Colonic mucosa (tissue), 4 donors: ENCODE results near the gene KRTAP10-10. TPM values are rescaled to one million over a fixed set of nuclear protein-coding genes. Genes with fewer than 3 reads are reported as not detected.

Experiments used
- DNase-seq: peaks from one replicate; pipeline ENCODE4 v3.0.0-alpha.2; 2020
- H3K27ac ChIP-seq: fragments of 200-600 bp; one replicate; pipeline ENCODE4 v1.8.0; 2021
- H3K27me3 ChIP-seq: fragments of 200-600 bp; one replicate; pipeline ENCODE4 v1.8.0; 2021
- H3K36me3 ChIP-seq: fragments of 200-600 bp; one replicate; pipeline ENCODE4 v1.8.0; 2021
- H3K4me1 ChIP-seq: fragments of 200-600 bp; one replicate; pipeline ENCODE4 v1.8.0; 2021; ENCODE audit warnings: mild to moderate bottlenecking
- H3K4me3 ChIP-seq: fragments of 200-600 bp; one replicate; pipeline ENCODE4 v1.8.0; 2021
- H3K9ac ChIP-seq, 2 donors: one replicate each; pipeline ENCODE4 v1.7.0; 2013; ENCODE audit warnings: control low read depth in 2 of 2, low read depth in 2 of 2, low read length in 2 of 2
- H3K9me3 ChIP-seq: fragments of 200-600 bp; one replicate; pipeline ENCODE4 v1.8.0; 2021
- CTCF ChIP-seq: fragments of 200-600 bp; IDR thresholded peaks from one replicate; pipeline ENCODE4 v1.8.0; 2022; ENCODE audit warnings: antibody characterized with exemption, mild to moderate bottlenecking
- intact Hi-C: fragments of 100-400 bp; cut with DNase I; formaldehyde crosslinking; loops from one replicate; pipeline ENCODE4 v1.14.1; 2022
- total RNA-seq, 2 donors: library from RNA; stranded (reverse); fragmentation: NEBNext Ultra II Directional in 1 of 2; extraction: Animal tissue kit (Norgen Biotek cat#: 25700) in 1 of 2; gene quantifications; one replicate each; pipeline ENCODE4 v1.2.1, GENCODE V29; 2021
- donor health status: healthy.
- donor health status: DM: no; HTN: no; CAD: no.
- donor health status: DM: no; HTN: no; CAD: no.

KRTAP10-10 gene
- total RNA-seq, 2 donors from 2014 or later = not detected

- no peak overlapping the region for H3K4me3 ChIP-seq
- no peaks in the 10 kb centered on the region for H3K4me1 ChIP-seq
- no peak for TF ChIP-seq CTCF
- intact Hi-C loops = no loop called here
- H3K9me3 ChIP-seq = no peaks in the 10 kb centered on the region
- no peak overlapping the region for H3K9ac ChIP-seq
- H3K27ac ChIP-seq = no peak overlapping the region
- no peak for DNase-seq
- H3K27me3 ChIP-seq = no peaks in the 10 kb centered on the region
- H3K36me3 ChIP-seq = no peaks in the 10 kb centered on the region
These were observed 11.6 kb downstream of the KRTAP10-10 start for GRCh38 chr21:44648557-44649311.

GRCh38 chr21:44649521-44650100 lies 12.5 kb downstream of the KRTAP10-10 start:
- Histone ChIP-seq H3K4me3 (no peak overlapping the region), H3K9ac (no peak overlapping the region), H3K9me3 (no peaks in the 10 kb centered on the region), H3K4me1 (no peaks in the 10 kb centered on the region), H3K36me3 (no peaks in the 10 kb centered on the region), H3K27me3 (no peaks in the 10 kb centered on the region), H3K27ac (no peak overlapping the region)
- no peak for DNase-seq
- no peak for TF ChIP-seq CTCF
- intact Hi-C loops = no loop called here

- TF ChIP-seq CTCF = no peak
- no peaks in the 10 kb centered on the region for H3K27me3 ChIP-seq
- intact Hi-C loops = no loop called here
- DNase-seq = no peak
- no peak overlapping the region for H3K4me3 ChIP-seq
- H3K9me3 ChIP-seq = no peaks in the 10 kb centered on the region
- no peak overlapping the region for H3K27ac ChIP-seq
- H3K36me3 ChIP-seq = no peaks in the 10 kb centered on the region
- no peak overlapping the region for H3K9ac ChIP-seq
- no peaks in the 10 kb centered on the region for H3K4me1 ChIP-seq
These were observed 13.3 kb downstream of the KRTAP10-10 start for GRCh38 chr21:44650265-44650972.

- no peak overlapping the region for H3K4me3 ChIP-seq
- H3K4me1 ChIP-seq = no peaks in the 10 kb centered on the region
- H3K9me3 ChIP-seq = no peaks in the 10 kb centered on the region
- TF ChIP-seq CTCF = no peak
- intact Hi-C loops = no loop called here
- no peaks in the 10 kb centered on the region for H3K27me3 ChIP-seq
- no peaks in the 10 kb centered on the region for H3K36me3 ChIP-seq
- no peak overlapping the region for H3K27ac ChIP-seq
- no peak overlapping the region for H3K9ac ChIP-seq
- no peak for DNase-seq
These were observed 14.0 kb downstream of the KRTAP10-10 start for GRCh38 chr21:44650973-44651675.

GRCh38 chr21:44653123-44653522 lies 16.0 kb downstream of the KRTAP10-10 start:
- no peaks in the 10 kb centered on the region for H3K4me1 ChIP-seq
- no peak overlapping the region for H3K27ac ChIP-seq
- intact Hi-C loops = no loop called here
- H3K9ac ChIP-seq = no peak overlapping the region
- H3K36me3 ChIP-seq = no peaks in the 10 kb centered on the region
- H3K27me3 ChIP-seq = no peaks in the 10 kb centered on the region
- DNase-seq = no peak
- TF ChIP-seq CTCF = no peak
- no peak overlapping the region for H3K4me3 ChIP-seq
- no peaks in the 10 kb centered on the region for H3K9me3 ChIP-seq
